Fibroblast of lung (primary cell): Measurements from ENCODE around the gene SNN.

ENCODE experiments used
- CTCF ChIP-seq, 2 donors: IDR thresholded peaks in 1 of 2; conservative IDR thresholded peaks in 1 of 2; 1 replicate in 1 of 2; 2 replicates in 1 of 2; pipeline ENCODE4 v1.5.1; 2011 to 2012; ENCODE audit warnings: low read length in 2 of 2, control low read depth in 1 of 2, inconsistent platforms in 1 of 2, low read depth in 1 of 2, mild to moderate bottlenecking in 1 of 2
- EZH2 ChIP-seq: IDR thresholded peaks from 2 replicates; pipeline ENCODE4 v1.5.1; 2012; ENCODE audit warnings: low read length, control low read depth, mild to moderate bottlenecking; ENCODE audit errors: missing control alignments

- no peak for TF ChIP-seq CTCF (conservative IDR thresholded peaks at IDR 0.05 in 1 of 2, IDR thresholded peaks at IDR 0.05 in 1 of 2; ENCODE audit: low read depth in 1 of 2, low read length in 2 of 2)
- no peak for TF ChIP-seq EZH2
Measured at GRCh38 chr16:11671271-11671670, 3.0 kb downstream of the SNN start.
